Glomerular visceral epithelial cell (primary cell): ENCODE data around the gene KRTAP10-4.
"Not testable (repeated sequence)": the region's sequence is repeated elsewhere in the genome, so short reads cannot be mapped to it uniquely, and the experiment has no call there.

ENCODE experiments used
- DNase-seq: peaks from one replicate; pipeline ENCODE4 v3.0.0-alpha.2; 2016; ENCODE audit errors: extremely low spot score

KRTAP10-4 gene

GRCh38 chr21:44599264-44600029 is 25.9 kb downstream of the KRTAP10-4 start:
- no peak for DNase-seq

- not testable (repeated sequence) for DNase-seq
Observed at GRCh38 chr21:44600118-44600978, 26.8 kb downstream of the KRTAP10-4 start, which contains the start of gene KRTAP10-7. KRTAP10-7 (plus strand) TSS chr21:44600597; CDS start chr21:44600622, 25 bp downstream.

GRCh38 chr21:44601091-44601490 is 27.6 kb downstream of the KRTAP10-4 start:
- DNase-seq: not testable (repeated sequence)

GRCh38 chr21:44601596-44602462 is 28.3 kb downstream of the KRTAP10-4 start:
- DNase-seq: no peak

GRCh38 chr21:44602463-44602850 is 28.9 kb downstream of the KRTAP10-4 start:
- no peak for DNase-seq

GRCh38 chr21:44603109-44603875 is 29.8 kb downstream of the KRTAP10-4 start:
- DNase-seq: no peak

GRCh38 chr21:44603911-44604310 is 30.4 kb downstream of the KRTAP10-4 start:
- DNase-seq: no peak

- no peak for DNase-seq
Observed at GRCh38 chr21:44606495-44606894, 33.0 kb downstream of the KRTAP10-4 start.

GRCh38 chr21:44609193-44609592 is 35.7 kb downstream of the KRTAP10-4 start:
- no peak for DNase-seq

- not testable (repeated sequence) for DNase-seq
Observed at GRCh38 chr21:44610157-44610843, 36.8 kb downstream of the KRTAP10-4 start.

GRCh38 chr21:44611551-44611950 is 38.0 kb downstream of the KRTAP10-4 start:
- no peak for DNase-seq

- no peak for DNase-seq
Observed at GRCh38 chr21:44612029-44612486, 38.5 kb downstream of the KRTAP10-4 start, which contains the start of gene KRTAP10-8. KRTAP10-8 (plus strand) TSS chr21:44612079; CDS start chr21:44612101, 22 bp downstream.

GRCh38 chr21:44612669-44613229 is 39.2 kb downstream of the KRTAP10-4 start:
- DNase-seq: no peak

- no peak for DNase-seq
Observed at GRCh38 chr21:44613386-44614155, 40.0 kb downstream of the KRTAP10-4 start.

GRCh38 chr21:44614161-44614631 is 40.7 kb downstream of the KRTAP10-4 start:
- DNase-seq: no peak

- DNase-seq: no peak
Observed at GRCh38 chr21:44614961-44615391, 41.4 kb downstream of the KRTAP10-4 start.

GRCh38 chr21:44615466-44615865 is 41.9 kb downstream of the KRTAP10-4 start:
- no peak for DNase-seq

GRCh38 chr21:44615911-44616590 is 42.5 kb downstream of the KRTAP10-4 start:
- DNase-seq: no peak
